Lung (tissue), 12 donors: ENCODE data around the gene GARNL3. TPM values are rescaled to one million over a fixed set of nuclear protein-coding genes. Genes with fewer than 3 reads are reported as not detected.

Source experiments
- ATAC-seq: fragments of 200-7000 bp; cut with Tn5 transposase; one replicate; pipeline ENCODE4 v1.9.1; 2020; ENCODE audit warnings: moderate number of reproducible peaks; ENCODE audit not compliant: insufficient read depth, low FRiP score
- DNase-seq, 3 donors: peaks; one replicate each; pipeline ENCODE4 v3.0.0-alpha.2; 2013 to 2017
- H3K27ac ChIP-seq, 2 donors: one replicate each; pipeline ENCODE4 v1.5.1; 2013; ENCODE audit warnings: mild to moderate bottlenecking in 2 of 2, moderate library complexity in 2 of 2, control low read depth in 1 of 2, inconsistent platforms in 1 of 2, low read depth in 1 of 2, low read length in 1 of 2
- H3K27me3 ChIP-seq, 3 donors: one replicate each; pipeline ENCODE4 v1.5.1; 2013; ENCODE audit warnings: low read length in 2 of 3; ENCODE audit not compliant: control insufficient read depth in 3 of 3, insufficient read depth in 3 of 3
- H3K36me3 ChIP-seq, 4 donors: one replicate each; pipeline ENCODE4 v1.5.1; 2013; ENCODE audit warnings: low read length in 4 of 4, mild to moderate bottlenecking in 1 of 4, moderate library complexity in 1 of 4; ENCODE audit not compliant: control insufficient read depth in 4 of 4, insufficient read depth in 4 of 4
- H3K4me1 ChIP-seq, 5 donors: one replicate each; pipeline ENCODE4 v1.5.1; 2013; ENCODE audit warnings: low read length in 5 of 5, mild to moderate bottlenecking in 2 of 5, moderate library complexity in 1 of 5; ENCODE audit not compliant: control insufficient read depth in 5 of 5, insufficient read depth in 5 of 5
- H3K4me3 ChIP-seq: one replicate; pipeline ENCODE4 v1.5.1; 2013; ENCODE audit warnings: mild to moderate bottlenecking, control low read depth, moderate library complexity
- H3K9ac ChIP-seq, 2 donors: one replicate each; pipeline ENCODE4 v1.5.1; 2013; ENCODE audit warnings: low read length in 2 of 2, control low read depth in 1 of 2; ENCODE audit not compliant: insufficient read depth in 1 of 2
- H3K9me3 ChIP-seq, 4 donors: one replicate each; pipeline ENCODE4 v1.5.1; 2013; ENCODE audit warnings: low read length in 3 of 4, mild to moderate bottlenecking in 1 of 4, moderate library complexity in 1 of 4; ENCODE audit not compliant: control insufficient read depth in 4 of 4, insufficient read depth in 3 of 4
- CTCF ChIP-seq: IDR thresholded peaks from 2 replicates; pipeline ENCODE4 v1.5.1; 2012; ENCODE audit warnings: mild to moderate bottlenecking; ENCODE audit errors: control extremely low read depth, extremely low read depth
- WGBS, 2 donors: extraction: QIAGEN DNeasy Blood & Tissue Kit; methylation state at CpG; one replicate each; pipeline ENCODE4 v1.1.7; 2013; 5-methylcytosine and 5-hydroxymethylcytosine counted together
- polyA plus RNA-seq, 2 donors: library from polyadenylated mRNA; stranded (reverse); fragments of 200-250 nt; gene quantifications; one replicate each; pipeline ENCODE4 v1.2.1, GENCODE V29; 2013
- total RNA-seq, 2 donors: library from RNA; depleted of rRNA in 1 of 2; stranded (reverse); fragments of >200 nt in 1 of 2; gene quantifications; one replicate each; pipeline ENCODE4 v1.2.1, GENCODE V29; 2014 to 2021
- donor health status: control.
- donor health status: control.
- donor health status: Bipolar disorder and iron deficiency.
- donor health status: healthy.
- donor health status: DM: yes; HTN: yes; CAD: no.

GARNL3 gene
- total and polyA plus RNA-seq, 4 donors = 1.5 to 31.1 (median 4.4) TPM

DNA sequence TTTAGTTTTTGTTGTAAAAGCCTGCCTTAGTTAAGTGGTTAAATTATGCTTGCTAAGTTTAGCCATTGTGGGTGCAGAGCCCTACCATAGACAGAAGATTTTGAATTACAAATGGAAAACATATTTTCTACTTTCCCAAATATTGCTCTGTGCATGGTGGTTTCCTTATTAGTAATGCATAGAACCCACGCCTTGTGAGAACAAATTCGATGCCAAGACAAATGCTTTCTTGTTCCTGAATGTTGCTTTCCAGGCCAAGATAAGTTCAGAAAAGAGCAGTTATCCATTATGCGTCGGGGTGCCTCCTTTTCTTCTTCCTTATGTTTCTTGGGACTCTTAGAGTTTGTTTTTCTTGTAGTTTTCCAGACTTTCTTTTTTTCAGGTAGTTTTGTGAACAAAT is 31.0 kb upstream of the GARNL3 start:
- Histone ChIP-seq H3K4me3 (no peak overlapping the region), H3K36me3 (peaks cover 0 to 4% (median 0%) of the 10 kb centered on the region in 4 donors), H3K9me3 (no peaks in the 10 kb centered on the region), H3K27ac (no peak overlapping the region), H3K27me3 (no peaks in the 10 kb centered on the region), H3K4me1 (peaks cover 0 to 8% (median 5%) of the 10 kb centered on the region in 5 donors), H3K9ac (no peak overlapping the region)
- ATAC-seq (no peak), DNase-seq (peak in 1 of 3 donors; percentile 43)
- 69 to 75% methylated on average over 4 of the region's 4 CpGs for WGBS, 2 donors
- no peak for TF ChIP-seq CTCF

DNA sequence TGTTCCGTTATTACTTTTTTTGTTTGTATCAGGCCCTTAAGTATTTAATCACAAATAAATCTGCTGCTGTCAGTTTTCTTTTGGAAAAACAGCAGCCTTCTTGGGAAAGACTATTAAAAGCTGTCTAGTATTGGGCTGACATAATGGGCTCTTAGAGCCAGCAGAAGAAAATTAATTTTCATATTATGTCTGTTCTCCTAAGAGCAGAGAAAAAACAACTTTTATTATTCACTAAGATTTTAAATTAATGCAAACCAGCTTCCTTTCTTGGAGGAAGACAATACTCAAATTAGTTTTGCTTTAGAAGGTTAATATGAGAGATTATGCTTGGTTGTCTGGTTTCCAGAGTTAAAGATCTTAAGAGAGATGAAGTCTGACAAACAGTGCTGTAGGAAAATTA is 30.6 kb upstream of the GARNL3 start:
- peak overlapping the region in 1 of 2 donors; percentile 46 for H3K9ac ChIP-seq
- no peak overlapping the region for H3K4me3 ChIP-seq
- WGBS, 2 donors = 77 to 89% methylated on average over 1 of the region's 1 CpG
- H3K4me1 ChIP-seq = peaks cover 0 to 8% (median 5%) of the 10 kb centered on the region in 5 donors
- no peaks in the 10 kb centered on the region for H3K9me3 ChIP-seq
- no peak for TF ChIP-seq CTCF
- H3K27me3 ChIP-seq = no peaks in the 10 kb centered on the region
- peak in 2 of 3 donors; percentile 26 to 38 for DNase-seq
- peaks cover 0 to 4% (median 0%) of the 10 kb centered on the region in 4 donors for H3K36me3 ChIP-seq
- ATAC-seq = no peak
- H3K27ac ChIP-seq = no peak overlapping the region

DNA sequence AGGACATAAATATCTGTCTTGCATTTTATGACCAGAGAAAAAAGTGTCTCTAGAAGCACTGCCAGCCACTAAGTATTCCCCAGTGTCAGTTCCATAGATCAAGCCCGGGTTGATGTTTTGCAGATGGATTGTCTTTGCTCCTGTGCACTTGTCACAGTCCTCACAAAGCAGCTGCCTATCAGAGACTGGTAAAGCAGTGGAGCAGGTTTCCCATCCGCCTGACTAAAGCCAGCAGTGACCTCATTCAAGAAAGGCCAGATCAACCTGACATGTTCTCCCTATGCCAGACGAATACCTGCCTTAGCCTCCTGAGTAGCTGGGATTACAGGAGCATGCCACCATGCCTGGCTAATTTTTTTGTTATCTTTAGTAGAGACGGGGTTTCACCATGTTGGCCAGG is 26.8 kb upstream of the GARNL3 start:
- no peaks in the 10 kb centered on the region for H3K9me3 ChIP-seq
- ATAC-seq (no peak), DNase-seq (no peak)
- H3K27me3 ChIP-seq = no peaks in the 10 kb centered on the region
- 89 to 96% methylated on average over 4 of the region's 4 CpGs for WGBS, 2 donors
- H3K27ac ChIP-seq = no peak overlapping the region
- no peak overlapping the region for H3K4me3 ChIP-seq
- no peak overlapping the region for H3K9ac ChIP-seq
- TF ChIP-seq CTCF = no peak
- no peaks in the 10 kb centered on the region for H3K36me3 ChIP-seq
- peaks cover 0 to 8% (median 5%) of the 10 kb centered on the region in 5 donors for H3K4me1 ChIP-seq

DNA sequence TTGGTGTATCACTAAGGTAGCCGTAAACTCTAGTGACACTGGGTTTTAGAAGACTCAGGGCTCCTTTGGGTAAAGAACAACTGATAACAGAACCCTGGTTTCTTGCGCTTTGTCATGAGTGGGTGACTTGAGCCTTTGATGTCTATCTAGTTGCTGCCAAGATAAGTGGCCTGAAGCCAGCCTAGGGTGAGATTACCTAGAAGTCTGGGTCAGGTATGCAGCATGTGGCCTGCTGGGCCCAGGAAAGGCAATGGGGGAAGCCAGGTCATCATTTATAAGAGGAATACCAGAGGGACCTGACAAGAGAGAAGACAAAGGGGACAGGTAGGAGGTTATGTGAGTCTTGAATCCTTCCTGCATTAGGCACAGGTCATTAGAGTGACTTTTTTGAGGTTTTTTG is 23.2 kb upstream of the GARNL3 start:
- Histone ChIP-seq H3K4me1 (peaks cover 0 to 9% (median 2%) of the 10 kb centered on the region in 5 donors), H3K9ac (no peak overlapping the region), H3K9me3 (no peaks in the 10 kb centered on the region), H3K27me3 (no peaks in the 10 kb centered on the region), H3K36me3 (no peaks in the 10 kb centered on the region), H3K27ac (no peak overlapping the region), H3K4me3 (no peak overlapping the region)
- ATAC-seq (no peak), DNase-seq (no peak)
- 93 to 95% methylated on average over 2 of the region's 2 CpGs for WGBS, 2 donors
- no peak for TF ChIP-seq CTCF
